Parathyroid adenoma (tissue), 2 donors: ENCODE measurements around the gene GDPD1.
"Not testable (repeated sequence)": the region's sequence is repeated elsewhere in the genome, so short reads cannot be mapped to it uniquely, and the experiment has no call there.

Experiments used
- H2AFZ ChIP-seq: fragments of 300-600 bp; sonication (generic); one replicate; pipeline ENCODE4 v1.7.0; 2017; ENCODE audit warnings: antibody characterized with exemption, mild to moderate bottlenecking
- H3K27ac ChIP-seq: fragments of 300-600 bp; sonication (generic); one replicate; pipeline ENCODE4 v1.7.0; 2017
- H3K27me3 ChIP-seq: fragments of 300-600 bp; sonication (generic); one replicate; pipeline ENCODE4 v1.7.0; 2017; ENCODE audit warnings: low read length; ENCODE audit not compliant: control insufficient read depth, insufficient read depth
- H3K36me3 ChIP-seq: fragments of 300-600 bp; sonication (generic); one replicate; pipeline ENCODE4 v1.7.0; 2017; ENCODE audit warnings: low read length; ENCODE audit not compliant: control insufficient read depth, insufficient read depth
- H3K4me1 ChIP-seq: fragments of 300-600 bp; sonication (generic); one replicate; pipeline ENCODE4 v1.7.0; 2017; ENCODE audit warnings: control low read depth
- H3K4me2 ChIP-seq: fragments of 300-600 bp; sonication (generic); one replicate; pipeline ENCODE4 v1.7.0; 2017; ENCODE audit warnings: low read length
- H3K4me3 ChIP-seq: fragments of 300-600 bp; sonication (generic); one replicate; pipeline ENCODE4 v1.7.0; 2017; ENCODE audit warnings: low read depth, low read length
- H3K79me2 ChIP-seq: fragments of 300-600 bp; sonication (generic); one replicate; pipeline ENCODE4 v1.7.0; 2017; ENCODE audit warnings: control low read depth
- H3K9ac ChIP-seq: fragments of 300-600 bp; sonication (generic); one replicate; pipeline ENCODE4 v1.7.0; 2017; ENCODE audit warnings: mild to moderate bottlenecking
- H3K9me3 ChIP-seq: fragments of 300-600 bp; sonication (generic); one replicate; pipeline ENCODE4 v1.7.0; 2017; ENCODE audit warnings: low read length; ENCODE audit not compliant: control insufficient read depth
- CTCF ChIP-seq: fragments of 300-600 bp; sonication (generic); IDR thresholded peaks from one replicate; pipeline ENCODE4 v1.7.0; 2017; ENCODE audit warnings: antibody characterized with exemption, mild to moderate bottlenecking
- donor health status: primary hyperparathyroidism.

GDPD1 gene

GRCh38 chr17:59178266-59178985, 41.9 kb upstream of the GDPD1 start:
- Histone ChIP-seq H3K4me1 (no peaks in the 10 kb centered on the region), H3K9me3 (no peaks in the 10 kb centered on the region), H3K4me2 (no peak overlapping the region), H3K4me3 (no peak overlapping the region), H3K27me3 (no peaks in the 10 kb centered on the region), H3K27ac (no peak overlapping the region), H2AFZ (no peak overlapping the region), H3K79me2 (no peaks in the 10 kb centered on the region), H3K9ac (no peak overlapping the region), H3K36me3 (no peaks in the 10 kb centered on the region)
- no peak for TF ChIP-seq CTCF

GRCh38 chr17:59179601-59180000, 40.7 kb upstream of the GDPD1 start:
- not testable (repeated sequence) for H3K4me3 ChIP-seq, H3K36me3 ChIP-seq, H3K27ac ChIP-seq, H3K9ac ChIP-seq, H3K4me2 ChIP-seq, H3K4me1 ChIP-seq, H3K79me2 ChIP-seq, H2AFZ ChIP-seq, H3K27me3 ChIP-seq, H3K9me3 ChIP-seq

- H3K9me3 ChIP-seq, result no peaks in the 10 kb centered on the region
- no peak for TF ChIP-seq CTCF
- no peaks in the 10 kb centered on the region for H3K4me1 ChIP-seq
- no peak overlapping the region for H3K9ac ChIP-seq
- no peaks in the 10 kb centered on the region for H3K27me3 ChIP-seq
- H3K4me3 ChIP-seq, result no peak overlapping the region
- no peak overlapping the region for H3K27ac ChIP-seq
- H3K36me3 ChIP-seq, result no peaks in the 10 kb centered on the region
- H2AFZ ChIP-seq, result no peak overlapping the region
- no peak overlapping the region for H3K4me2 ChIP-seq
- H3K79me2 ChIP-seq, result no peaks in the 10 kb centered on the region
Measured at GRCh38 chr17:59180626-59181025, 39.7 kb upstream of the GDPD1 start.

GRCh38 chr17:59181481-59181880, 38.8 kb upstream of the GDPD1 start:
- no peaks in the 10 kb centered on the region for H3K27me3 ChIP-seq
- H2AFZ ChIP-seq, result no peak overlapping the region
- TF ChIP-seq CTCF, result no peak
- no peaks in the 10 kb centered on the region for H3K9me3 ChIP-seq
- H3K4me3 ChIP-seq, result no peak overlapping the region
- no peak overlapping the region for H3K4me2 ChIP-seq
- no peak overlapping the region for H3K27ac ChIP-seq
- no peak overlapping the region for H3K9ac ChIP-seq
- no peaks in the 10 kb centered on the region for H3K4me1 ChIP-seq
- H3K36me3 ChIP-seq, result no peaks in the 10 kb centered on the region
- no peaks in the 10 kb centered on the region for H3K79me2 ChIP-seq

- no peaks in the 10 kb centered on the region for H3K36me3 ChIP-seq
- H3K4me2 ChIP-seq, result no peak overlapping the region
- H3K27ac ChIP-seq, result no peak overlapping the region
- no peaks in the 10 kb centered on the region for H3K27me3 ChIP-seq
- H3K9me3 ChIP-seq, result no peaks in the 10 kb centered on the region
- H3K9ac ChIP-seq, result no peak overlapping the region
- H3K79me2 ChIP-seq, result no peaks in the 10 kb centered on the region
- TF ChIP-seq CTCF, result no peak
- H3K4me1 ChIP-seq, result no peaks in the 10 kb centered on the region
- no peak overlapping the region for H3K4me3 ChIP-seq
- H2AFZ ChIP-seq, result no peak overlapping the region
Measured at GRCh38 chr17:59185997-59186396, 34.3 kb upstream of the GDPD1 start.
